Right forelimb (tissue), 1 donor: ENCODE data around the gene INO80B.

ENCODE experiments used
- DNase-seq: peaks from one replicate; pipeline ENCODE4 v3.0.0-alpha.2; 2018

Gene INO80B

DNA sequence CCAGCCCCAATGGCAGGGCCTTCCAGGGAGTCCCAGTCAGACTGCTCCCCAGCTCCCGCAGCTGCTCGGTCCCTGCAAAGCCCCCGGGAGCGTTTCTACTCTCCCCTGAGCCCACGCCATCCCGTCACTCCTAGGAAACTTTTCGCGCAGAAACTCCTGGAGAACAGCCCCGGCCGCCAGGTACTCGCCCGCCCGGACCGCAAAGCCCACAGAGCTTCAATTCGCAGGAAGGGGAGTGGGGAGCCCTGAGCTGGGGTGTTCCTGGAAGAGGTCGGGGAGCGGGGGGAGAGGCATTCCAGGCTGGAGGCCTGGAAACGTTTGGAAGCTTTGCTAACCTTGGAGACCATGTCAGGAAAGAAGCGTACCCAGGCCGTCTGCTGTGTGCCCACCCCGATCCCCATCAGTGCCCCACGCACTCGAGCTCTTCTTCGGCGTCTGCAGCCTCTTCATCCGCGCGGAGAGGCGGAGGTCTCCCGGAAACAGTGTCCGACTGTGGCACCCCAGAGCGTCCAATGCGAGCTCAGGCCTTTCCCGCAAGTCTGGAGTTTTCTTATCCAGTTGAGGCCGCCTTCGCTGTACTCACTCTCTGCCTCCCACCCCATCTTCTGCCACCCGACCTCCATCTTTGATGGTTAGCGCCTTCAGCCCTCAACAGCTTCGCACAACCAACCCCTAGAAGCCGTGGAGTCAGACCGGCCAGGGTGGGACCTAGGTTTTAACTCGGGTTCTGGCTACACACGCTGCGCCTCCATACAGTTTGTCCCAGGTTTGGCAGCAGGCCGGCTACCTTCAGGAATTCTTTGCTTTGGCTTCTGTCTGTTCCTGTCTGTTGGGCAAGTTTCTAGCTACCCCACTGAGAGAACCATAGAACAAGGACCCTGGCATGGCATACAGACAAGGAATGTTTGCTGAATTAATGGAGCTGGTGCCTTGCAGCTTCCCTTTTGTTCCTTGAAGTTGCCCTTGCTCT is 48.9 kb downstream of the INO80B start:
- DNase-seq = peak; percentile 49

DNA sequence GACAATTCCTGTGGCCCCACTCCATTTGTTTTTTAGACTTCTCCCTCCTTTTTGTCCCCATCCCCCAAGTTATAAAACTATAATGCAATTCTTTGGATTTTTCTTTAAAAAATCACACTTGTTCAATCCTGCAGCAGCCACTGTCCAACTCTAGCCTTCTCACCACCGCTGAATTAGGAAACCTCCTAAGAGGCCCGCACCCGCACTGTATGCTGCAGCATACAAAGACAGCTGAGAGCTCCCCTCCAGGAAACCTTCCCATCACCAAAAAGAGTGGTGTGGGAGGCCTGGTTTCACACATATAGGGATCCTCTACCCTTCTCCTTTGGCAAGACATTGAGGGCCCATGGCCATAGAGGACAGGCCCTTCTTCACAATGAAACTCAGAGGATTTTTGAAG is 49.7 kb downstream of the INO80B start:
- DNase-seq = no peak

DNA sequence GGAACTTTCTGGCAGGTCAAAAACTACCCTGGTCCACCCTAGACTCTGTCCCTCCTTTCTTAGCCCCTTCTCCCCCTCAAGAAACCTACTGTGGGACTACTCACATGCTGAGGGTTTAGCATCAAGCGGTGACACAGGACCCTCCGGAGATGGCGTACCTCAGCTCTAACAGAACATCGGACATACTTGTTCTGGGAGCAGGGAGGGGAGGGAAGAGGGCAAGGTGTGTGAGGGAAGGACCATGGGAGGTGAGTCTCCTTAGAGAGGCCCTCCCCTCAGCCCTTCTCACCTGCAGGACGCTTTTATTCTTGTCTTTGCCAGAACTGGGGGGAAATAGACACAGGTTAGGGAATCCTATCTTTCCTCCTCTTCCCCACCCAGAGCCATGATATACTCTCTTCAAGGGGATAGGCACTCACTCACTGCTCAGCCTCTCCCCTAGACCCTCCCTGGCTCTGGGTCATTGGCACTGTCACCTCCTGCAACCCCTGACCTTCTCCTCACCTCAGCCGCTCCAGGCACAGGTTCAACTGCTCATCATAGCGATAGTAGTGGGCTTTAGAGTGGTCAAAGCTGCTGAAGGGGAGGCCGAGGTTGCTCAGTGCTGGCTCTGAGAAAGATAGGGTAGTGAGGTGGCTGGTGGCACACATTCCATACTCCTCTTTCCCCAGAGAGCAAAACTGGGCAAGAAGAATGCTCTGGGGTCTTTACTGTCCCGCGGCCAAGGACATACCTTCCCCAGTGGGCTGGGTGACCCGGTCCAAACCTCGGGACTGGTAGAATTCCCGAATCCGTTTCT is 50.8 kb downstream of the INO80B start:
- DNase-seq = no peak

DNA sequence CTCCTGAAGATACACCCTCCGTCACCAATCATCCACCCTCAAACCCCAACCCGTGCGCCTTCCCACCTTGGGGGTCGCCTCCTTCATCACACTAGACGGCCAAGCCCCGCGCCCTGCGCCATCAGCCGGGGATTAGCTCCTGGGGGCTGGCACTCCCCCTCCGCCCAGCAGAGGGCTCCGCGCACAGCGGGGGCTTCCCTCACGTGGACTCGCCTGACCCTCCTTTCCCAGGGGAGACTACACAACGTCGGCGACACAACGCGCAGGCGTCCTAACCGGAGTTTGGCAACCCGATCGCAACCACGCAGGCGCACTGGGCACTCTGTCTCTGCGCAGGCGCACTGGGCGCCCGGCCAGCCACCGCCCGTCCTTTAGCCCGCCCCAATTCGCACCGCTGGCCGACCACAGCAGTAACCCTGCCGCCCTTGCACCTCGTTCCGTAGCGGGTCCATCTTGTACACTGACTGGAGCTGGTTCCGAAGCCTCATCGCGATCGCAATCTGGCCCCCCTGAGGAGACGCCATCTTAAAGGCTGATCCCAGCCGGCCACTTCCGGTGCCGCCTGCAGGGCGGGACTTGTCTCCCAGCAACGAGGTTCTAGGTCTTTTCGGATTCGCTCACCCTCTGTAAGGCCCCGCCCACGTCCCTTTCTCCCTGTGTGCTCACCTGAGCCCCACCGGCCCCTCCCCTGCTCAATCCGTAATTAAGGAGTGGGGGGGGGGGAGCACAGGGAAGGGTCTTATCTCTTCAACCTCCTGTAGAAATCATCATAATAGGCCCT is 52.4 kb downstream of the INO80B start, which contains the start of gene PCGF1:
PCGF1 (minus strand) TSS at position 551 of the 781 bp plus-strand sequence; CDS start at position 524, 27 bp downstream.
- peak; percentile 99 for DNase-seq
